CD4-positive, alpha-beta T cell treated with Interleukin-4 for 1 hour (primary cell): Measurements from ENCODE around the gene GPR108.

Experiments used
- DNase-seq, 2 donors: peaks; one replicate each; pipeline ENCODE4 v3.0.0-alpha.2; 2020 to 2022

The GPR108 gene

DNA sequence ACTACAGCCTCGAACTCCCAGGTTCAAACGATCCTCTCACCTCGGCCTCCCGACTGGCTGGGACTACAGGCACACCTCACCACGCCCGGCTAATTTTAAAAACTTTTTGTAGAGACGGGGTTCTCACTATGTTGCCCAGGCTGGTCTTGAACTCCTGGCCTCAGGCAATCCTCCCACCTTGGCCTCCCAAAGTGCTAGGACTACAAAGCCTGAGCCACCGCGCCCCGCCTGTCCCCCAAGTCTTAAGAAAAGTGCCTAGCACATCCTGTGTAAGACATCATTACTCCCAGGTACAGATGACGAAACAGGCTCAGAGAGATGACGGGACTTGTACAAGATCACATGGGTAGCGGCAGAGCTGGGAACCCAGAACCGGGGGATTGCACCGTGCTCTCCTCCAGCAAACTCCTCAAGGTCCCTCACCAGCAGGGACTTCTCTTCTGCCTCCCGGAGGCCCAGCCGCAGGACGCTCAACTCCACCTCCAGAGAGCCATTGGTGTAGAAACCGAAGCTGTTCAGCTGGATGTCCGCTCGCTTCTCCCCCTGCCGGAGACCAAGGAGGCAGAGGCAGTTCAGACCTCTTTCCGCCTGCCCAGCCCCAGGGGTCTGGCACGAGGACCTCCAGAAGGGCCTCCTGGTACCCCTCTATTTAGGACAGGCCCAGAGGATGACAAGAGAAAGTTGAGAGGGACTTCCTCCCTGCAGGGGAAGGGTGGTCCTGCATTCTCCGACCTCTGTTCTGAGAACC, 1.0 kb downstream of the GPR108 start:
- peak; percentile 80 to 85 for DNase-seq

DNA sequence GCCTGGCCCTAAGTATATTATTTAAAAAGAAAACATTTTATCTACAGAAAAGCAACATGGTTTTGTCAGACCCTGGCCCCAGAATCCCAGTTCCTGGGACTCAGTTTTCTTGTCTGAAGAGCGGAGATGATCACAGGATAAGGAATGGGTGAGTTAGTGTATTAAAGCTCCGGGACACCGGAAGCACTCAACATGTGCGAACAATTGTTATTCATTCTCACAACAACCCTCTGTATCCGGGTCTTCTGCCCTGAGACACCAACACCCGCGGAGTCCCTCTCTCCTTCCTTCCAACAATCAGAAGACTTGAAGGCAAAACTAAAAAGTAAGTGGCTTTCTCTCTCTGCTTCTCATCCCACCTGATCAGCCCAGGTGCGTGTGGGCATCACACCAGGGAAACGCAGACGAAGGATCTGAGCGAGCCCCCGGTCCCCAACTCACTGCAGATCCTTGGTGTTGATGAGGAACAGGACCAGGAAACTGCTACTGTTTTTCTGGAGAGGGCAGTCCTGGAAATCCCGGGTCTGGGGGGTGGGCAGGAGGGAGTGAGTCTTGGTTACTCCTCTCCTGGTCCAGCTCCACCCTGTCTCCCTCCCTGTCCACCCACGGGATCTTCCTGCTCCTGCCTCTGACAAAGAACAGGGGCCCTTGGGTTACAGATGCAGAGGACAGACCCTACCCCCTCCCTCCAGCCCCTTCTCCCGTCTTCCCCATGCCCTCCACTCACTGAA, 2.0 kb downstream of the GPR108 start:
- no peak for DNase-seq

DNA sequence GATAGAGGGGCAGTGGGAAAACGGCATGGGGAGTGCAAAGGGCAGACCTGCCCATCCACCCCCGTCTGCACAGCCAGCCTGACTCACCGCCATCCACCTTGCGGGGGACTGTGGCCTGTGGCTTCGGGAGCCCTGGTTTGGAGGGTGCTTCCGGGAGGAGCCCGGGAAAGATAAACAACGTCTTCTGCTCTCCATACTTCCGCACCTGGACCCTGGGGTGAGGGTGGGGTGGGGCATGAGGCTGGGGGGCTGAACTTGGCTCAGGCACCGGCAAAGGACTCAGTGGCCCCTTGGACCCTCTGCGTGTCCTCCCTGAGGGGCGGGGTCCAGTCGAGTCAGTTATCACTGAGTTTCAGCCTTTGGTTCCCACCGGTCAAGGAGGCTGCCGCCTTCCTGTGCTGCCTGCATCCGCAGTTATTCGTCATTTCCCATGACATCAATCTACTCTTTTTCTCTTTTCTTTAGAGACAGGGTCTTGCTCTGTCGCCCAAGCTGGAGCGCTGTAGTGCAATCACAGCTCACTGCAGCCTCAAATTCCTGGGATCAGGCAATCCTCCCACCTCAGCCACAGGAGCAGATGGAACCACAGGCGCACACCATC, 3.2 kb downstream of the GPR108 start:
- no peak for DNase-seq

DNA sequence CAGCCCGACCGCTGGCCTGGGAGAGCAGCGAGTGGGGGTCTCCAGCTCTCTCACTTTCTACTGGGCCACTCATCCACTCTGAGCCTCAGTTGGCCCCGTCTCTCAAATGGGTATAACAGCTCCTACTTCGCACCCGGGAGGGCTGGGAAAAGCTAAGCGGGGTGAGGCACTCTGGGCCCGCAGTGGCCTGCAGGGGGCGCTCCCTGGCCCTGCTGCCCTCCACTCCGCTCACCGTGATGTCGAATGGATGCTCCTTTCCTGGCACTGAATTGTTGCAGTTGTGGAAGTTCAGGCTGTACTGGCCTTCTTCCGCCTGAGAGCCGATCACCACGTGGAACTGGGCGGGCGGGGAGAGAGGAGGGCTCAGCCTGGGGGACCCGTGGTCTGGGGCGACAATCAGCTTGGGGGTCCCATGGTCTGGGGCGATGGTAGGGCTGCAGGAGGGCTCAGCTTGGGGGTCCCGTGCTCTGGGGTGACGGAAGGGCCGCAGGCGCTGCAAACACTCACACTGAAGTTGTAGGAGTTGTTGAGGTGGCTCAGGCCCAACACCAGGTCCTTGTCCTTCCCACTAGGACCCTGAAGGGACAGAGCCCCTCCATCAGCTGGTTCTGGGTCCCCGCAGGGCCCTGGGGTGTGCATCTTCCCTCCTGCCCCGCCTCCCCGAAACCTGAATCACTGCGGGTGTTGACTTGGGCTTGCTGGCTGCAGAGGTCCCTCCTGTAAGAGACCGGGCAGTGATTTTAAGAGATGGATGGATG, 3.9 kb downstream of the GPR108 start:
- no peak for DNase-seq

DNA sequence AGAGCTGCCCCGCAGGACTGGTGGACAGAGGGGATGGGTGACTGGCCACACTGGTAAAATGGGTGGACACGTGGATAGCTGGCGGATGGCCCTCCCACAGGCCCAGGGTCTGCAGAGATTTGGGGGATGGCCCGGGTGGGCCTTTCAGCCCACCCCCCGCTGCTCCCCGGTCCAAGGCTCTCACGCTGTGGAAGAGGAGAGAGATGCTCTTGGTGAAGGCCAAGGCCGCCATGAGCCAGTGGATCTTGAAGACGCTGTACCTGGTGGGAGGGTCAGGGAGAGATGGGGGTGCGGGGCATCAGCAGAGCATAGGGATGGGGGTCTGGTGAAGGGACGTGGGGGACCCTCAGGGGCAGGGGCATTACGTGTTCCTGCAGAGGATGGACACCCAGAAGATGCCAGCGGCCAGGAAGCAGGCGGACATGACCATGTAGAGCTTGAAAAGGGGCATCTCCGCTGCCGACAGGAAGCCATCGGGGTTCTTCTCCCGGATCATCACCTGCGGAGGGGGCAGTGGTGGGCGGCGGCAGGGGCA, 4.5 kb downstream of the GPR108 start:
- no peak for DNase-seq

DNA sequence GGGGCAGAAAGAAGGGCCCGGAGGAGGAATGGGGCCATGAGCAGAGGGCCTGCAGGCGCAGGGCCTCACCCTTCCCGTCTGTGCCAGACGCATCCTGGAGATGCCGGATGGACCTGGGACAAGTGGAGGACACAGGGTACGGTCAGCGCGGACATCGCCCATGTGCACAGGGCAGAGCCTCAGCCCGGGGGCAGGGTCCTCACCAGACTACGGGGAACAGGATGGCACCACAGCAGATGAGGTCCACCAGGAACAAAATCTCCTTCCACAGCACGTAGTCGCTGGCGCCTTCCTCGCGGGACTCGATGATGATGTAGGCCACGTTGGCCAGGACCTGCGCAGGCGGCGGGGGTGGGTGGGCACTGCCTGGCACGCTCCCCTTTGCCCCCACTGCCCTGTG, 5.6 kb downstream of the GPR108 start:
- DNase-seq, result no peak

DNA sequence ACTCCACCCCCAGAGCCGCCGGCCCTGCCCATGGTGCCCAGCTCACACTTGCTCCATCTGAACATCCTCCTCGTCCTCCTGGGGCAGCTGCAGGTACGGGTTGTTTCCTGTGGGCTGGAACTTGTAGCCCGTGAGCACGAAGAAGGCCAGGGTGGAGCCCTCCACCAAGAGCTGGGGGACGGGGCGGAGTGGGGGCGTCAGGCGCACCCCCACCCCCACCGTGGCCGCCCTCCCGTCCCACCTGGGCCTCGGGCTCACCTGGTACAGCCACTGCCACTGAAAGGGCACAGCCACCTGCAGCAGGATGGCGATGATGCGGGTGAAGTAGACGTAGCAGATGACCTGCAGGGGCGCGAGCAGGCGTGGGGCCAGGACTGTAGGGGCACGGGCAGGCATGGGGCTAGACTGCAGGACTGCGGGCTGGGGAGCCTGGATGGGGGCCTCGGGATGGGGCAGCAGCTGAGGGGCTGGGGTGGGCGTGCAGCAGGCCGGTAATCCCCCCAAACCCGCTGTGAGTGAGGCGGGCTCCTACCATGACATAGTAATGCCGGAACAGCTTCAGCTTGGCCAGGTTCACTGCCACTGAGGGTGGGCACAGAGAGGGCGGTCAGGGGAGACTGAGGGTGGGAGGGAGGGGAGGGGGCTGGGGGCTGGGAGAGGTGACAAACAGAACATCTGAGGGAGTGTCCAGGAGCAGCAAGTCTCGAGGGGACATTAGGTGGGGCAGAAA, 6.3 kb downstream of the GPR108 start:
- no peak for DNase-seq

DNA sequence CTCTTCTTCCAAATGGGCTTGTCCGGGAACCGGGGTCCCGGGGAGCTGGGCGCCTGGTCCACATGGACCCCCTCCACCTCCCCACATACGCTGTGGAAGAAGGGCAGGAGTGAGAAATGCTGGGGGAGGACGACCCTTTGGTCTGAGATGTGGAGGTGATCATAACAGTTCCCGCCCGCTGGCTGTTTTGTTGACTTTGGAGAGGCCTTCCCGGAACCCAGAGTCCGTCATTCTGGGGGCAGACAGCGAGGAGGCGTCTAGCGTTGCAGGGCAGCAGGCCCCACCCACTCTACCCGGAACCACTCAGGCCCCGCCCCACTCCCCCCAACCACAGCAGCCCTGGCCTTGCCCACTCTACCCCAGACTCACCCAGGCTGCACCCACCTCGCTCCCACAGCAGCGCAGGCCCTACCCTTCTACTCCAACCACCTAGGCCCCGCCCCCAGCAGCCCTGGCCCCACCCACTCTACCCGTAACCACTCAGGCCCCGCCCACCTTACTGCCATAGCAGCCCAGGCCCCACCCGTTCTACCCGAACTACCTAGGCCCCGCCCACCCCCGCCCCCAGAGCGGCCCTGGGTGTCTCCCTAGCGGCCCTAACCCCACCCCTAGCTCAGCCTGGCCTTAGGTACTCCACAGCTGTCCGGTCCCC, 7.1 kb downstream of the GPR108 start:
- peak; percentile 29 to 44 for DNase-seq

DNA sequence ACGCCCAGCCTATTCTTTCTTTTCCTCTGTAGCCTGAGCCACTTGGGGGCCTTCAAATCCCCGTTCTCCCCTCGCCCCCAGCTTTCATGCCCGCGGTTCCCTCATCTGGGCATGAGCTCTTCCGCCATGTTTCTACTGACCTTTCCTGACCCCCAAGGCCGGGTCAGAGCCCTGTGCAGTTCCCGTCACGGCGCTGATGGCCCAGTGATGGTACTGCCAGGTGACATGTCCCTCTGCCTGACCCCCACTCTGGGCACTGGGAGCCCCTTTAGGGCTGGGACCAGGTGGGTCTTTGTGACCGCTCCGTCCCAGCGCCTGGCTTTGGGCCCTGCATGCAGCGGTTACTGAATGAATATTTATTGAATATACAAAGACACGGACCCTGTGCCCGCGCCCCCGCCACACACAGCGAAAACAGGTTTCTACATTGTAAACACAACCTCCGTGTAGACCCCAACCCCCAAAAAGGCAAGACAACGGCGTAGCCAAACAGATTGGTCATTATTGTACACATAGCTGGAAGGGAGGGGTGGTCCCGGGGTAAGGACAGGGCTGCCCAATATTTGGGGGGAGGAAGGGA, 7.7 kb downstream of the GPR108 start:
- no peak for DNase-seq

DNA sequence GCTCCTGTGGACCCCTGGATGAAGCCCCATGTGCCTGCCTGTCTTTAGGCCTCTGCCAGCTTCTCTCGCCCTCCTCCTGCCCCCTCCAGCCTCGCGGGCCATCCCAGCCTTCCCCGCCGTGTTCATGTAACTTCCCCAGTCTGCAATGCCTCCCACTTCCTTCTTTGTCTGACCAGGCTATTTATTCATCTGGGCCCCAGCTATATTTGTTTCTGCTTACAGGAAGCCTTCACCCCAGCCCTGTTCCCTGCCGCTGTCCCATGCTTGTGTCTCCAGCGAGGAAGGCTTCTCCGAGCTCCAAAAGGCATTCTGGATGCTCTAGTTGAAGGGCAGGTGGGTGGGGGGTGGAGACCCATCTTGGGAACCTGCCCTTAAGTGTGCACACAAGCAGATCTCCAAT, 9.0 kb downstream of the GPR108 start:
- peak in 1 of 2 donors; percentile 35 for DNase-seq

DNA sequence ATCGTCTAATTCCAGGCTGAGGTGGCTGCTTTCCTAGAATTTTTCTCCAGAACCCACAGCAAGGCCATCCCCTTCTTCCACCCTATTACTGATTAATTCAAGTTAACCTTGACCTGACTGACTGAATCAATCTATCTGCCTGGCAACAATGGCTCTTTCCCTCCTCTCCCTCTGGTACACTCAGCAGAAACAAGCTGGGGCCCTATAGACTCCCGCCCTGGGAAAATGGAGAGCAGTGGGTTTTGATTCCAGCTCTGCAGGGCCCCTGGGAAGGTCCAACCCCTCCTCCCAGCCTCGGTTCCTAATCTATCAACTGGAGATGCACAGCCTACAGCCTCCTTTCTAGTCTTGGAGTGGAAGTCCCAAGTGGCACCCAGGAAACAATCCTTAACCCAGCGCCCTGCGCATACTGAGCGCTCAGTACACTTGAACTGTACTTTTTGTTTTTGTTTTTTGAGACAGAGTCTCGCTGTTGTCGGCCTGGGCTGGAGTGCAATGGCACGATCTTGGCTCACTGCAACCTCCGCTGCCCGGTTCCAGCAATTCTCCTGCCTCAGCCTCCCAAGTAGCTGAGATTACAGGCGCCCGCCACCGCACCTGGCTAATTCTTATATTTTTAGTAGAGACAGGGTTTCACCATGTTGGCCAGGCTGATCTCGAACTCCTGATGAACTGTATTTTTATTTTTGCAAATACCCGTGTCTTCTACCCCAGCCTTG, 11.7 kb downstream of the GPR108 start:
- no peak for DNase-seq

DNA sequence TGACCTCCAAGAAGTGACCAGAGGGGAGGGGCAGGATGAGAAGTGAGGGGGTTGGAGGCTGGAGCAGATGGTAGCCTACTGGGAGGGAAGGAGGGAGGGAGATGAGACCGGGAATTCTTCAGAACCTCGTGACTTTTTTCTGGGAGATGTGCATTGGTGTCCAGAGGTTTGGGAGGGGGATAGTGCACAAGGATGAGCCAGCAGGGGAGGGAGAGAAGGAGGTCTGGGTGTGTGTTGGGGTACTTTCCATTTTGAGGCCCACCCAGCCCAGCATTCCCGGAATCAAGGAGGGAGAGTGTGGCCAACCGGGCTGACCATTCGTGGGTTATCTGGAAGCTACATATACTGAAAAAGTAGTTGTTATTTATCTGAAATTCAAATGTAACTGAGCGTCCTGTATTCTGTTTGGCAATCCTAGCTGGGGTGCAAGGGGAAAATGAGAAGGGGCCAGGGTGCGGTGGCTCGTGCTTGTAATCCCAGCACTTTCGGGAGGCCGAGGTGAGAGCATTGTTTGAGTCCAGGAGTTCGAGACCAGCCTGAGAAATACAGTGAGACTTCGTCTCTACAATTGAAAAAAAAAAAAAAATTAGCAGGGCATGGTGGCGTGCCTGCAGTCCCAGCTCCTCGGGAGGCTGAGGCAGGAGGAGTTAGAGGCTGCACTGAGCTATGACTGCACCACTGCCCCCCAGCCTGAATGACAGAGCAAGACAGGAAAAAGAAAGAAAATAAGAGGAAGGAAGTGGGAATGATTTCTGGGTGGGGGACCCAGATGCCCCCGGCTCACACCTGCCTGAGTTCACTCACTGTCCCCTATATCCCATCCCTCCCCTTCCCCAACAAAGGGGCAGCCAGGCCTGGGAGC, 12.5 kb downstream of the GPR108 start:
- DNase-seq, result no peak

DNA sequence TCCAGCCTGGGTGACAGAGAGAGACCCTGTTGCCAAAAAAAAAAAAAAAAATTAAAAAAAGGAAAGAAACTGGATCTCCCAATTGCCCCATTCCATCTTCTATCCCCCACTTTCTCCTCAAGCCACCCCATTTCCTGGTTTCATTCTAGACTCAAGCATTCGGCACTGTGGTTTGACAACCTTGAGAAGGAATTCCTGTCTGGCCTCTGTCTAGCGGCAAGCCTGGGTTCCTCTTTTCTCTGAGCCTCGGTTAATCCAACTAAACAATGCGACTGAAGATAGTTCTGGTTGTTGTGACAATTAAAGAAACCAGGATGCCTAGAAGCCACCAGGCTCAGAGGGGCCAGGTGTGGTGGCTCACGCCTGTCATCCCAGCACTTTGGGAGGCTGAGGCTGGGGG, 13.6 kb downstream of the GPR108 start:
- DNase-seq, result no peak

DNA sequence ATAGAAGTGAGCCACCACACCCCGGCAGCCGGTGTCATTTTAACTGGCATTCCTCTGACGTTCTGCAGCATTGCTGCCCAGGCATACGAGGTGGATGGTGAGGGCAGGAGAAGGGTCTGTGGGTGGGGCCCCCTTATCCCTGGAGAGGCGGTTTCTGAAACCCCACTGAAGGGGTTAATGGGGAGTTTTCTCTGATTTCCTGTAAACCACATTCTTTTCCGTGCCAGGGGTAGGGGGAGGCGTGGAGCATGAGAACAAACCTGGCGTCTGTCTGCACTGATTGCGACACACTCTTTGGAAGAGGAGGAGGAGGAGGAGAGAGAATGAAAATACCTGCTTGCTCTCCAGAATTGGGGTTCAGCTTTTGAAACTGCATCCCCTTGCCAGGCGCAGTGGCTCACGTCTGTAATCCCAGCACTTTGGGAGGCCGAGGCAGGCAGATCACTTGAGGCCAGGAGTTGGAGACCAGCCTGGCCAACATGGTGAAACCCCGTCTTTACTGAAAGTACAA, 14.2 kb downstream of the GPR108 start:
- DNase-seq, result no peak

DNA sequence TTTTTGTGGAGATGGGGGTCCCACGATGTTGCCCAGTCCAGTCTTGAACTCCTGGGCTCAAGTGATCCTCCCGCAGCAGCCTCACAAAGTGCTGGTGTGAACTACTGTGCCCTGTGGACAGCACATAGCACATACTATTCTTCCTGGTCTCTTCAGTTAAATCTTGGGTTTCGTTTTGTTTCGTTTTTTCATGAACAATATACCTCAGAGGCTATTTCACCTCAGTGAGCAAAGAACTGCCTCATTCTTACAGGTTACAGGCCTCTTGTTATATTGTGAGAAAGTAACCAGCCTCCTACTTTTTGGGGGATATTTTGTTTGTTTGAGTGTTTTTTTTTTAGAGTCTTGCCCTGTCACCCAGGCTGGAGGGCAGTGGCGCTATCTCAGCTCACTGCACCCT, 15.6 kb downstream of the GPR108 start:
- no peak for DNase-seq

DNA sequence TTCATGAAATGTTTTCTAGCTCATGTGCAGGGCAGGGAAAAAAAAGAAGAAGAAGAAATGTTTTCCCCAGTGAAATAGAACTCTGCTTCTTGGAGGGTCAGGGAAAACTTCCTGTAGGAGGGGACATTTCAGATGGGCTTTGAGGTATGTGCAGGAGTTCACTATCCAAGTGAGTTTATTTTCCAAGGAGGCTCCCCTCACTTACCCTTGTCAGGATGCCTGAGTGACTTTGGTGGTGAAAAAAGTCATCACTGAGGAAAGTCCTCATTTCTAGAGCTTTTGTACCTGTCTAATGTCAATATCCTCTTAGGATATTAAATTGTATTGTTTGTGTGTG, 16.3 kb downstream of the GPR108 start:
- no peak for DNase-seq

DNA sequence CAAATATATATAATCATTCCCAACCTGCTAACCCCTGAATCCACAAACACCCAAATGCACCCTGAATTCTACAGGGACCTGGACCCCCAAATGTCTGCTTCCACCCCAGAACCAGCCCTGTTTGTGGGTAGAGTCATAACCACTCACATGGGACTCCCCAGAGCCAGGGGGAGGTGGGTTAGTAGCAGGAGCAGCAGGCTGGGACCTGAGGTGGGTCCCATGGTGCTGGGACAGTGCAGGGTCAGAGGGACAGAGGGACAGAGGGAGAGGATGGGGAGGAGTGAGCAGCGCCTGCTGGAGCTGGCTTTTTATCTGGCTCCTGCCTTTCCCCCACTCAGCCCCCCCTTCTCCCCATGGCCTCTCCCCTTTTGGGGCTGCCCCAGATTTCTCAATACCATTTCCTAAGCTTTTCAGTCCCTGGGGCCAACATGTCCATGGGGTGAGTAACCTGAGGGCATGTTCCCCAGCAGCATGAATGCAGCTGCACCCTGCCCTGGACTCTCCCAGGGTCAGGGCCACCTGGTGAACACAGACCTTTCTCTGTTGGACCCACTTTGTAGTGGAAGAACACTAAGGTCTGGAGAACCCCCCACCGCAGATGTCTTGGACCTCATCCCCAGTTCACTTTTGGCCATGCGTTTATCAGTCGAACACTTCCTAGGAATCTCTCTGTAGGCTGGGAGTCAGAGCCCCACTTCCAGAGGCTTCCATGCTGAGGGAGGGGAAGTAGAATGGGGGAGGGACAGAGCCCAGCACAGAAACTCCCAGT, 16.8 kb downstream of the GPR108 start, which contains the start of gene C3:
Gene C3 (minus strand): TSS at position 282 of the 769 bp plus-strand sequence. CDS start 61 bp downstream, at position 221.
- peak in 1 of 2 donors; percentile 63 for DNase-seq

DNA sequence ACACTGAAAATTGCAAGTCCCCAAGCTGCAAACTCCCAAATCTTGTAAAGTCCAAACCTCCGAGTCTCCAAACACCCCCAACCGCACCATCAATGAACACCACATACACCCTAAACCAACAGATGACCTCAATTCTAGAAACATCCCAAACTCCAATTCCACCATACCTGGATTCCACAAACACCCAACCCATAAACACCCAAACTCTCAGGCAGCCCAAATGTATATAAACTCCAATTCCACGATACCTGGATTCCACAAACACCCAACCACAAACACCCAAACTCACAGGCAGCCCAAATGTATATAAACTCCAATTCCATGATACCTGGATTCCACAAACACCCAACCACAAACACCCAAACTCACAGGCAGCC, 17.4 kb downstream of the GPR108 start:
- no peak for DNase-seq

DNA sequence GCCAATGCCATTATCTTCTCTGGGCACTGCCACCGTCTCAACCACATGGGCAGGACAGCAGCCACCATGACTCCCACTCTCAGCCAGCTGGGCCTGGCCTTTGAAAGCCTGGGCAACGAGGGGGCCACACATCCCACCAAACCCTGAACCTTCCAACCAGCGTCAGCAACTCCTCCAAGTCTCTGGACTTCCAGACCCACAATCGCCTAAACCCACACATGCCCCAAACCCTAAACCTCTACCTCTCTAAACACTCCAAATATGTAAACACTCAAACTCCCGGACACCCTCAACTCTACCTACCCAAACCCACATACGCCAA, 17.9 kb downstream of the GPR108 start:
- DNase-seq, result no peak
